ENCODE data around the gene SLC25A26.
A peak's percentile ranks its signal among the peaks of the same experiment; 100 is the strongest.

Gene SLC25A26

DNA sequence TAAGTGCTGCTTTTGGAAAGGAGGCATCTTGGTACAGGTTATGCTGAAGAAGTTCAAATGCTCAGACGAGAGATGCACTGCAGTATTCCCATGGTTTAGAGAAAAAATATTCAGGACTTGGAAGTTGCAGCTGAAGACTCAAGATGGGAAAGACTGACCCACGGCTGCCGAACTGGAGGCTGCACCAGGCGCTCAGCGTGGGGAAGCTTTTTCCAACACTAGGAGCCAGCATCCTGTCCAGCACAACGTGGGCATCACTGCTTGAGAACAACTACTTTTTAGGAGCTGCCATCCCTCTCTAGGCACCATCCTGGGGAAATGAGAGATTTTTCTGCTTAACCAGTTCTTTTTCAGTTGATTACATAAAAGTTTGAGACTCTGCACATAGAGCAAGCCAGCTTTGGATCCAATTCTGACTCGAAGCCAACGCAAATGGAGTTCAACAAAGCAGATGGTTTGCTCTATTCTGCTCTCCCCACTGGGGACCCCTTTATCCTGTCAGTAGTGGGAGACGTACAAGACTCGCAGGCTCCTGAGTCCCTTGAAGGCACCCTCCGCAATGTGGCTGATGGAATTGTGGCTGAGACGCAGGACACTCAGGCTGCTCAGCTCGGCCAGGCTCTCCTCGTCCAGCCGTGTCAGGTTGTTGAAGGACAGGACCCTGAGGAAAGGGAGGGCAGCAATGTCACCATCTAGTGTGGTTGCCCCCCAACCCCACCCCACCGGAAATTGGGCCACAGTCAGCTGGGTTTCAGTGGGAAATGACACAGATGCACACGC lies 186.2 kb downstream of the SLC25A26 start:
- H3K4me3 ChIP-seq (ENCODE audit: low read depth, low read length) = no peak overlapping the region
- no peak overlapping the region for H3K27ac ChIP-seq (ENCODE audit: low read depth, low read length)
- no peak overlapping the region for H2AFZ ChIP-seq (ENCODE audit: low read length, unreplicated experiment)
- H3K36me3 ChIP-seq (ENCODE audit: insufficient read depth, low read length) = no peaks in the 10 kb centered on the region
- H3K79me2 ChIP-seq (ENCODE audit: control insufficient read depth, insufficient read depth, low read length, unreplicated experiment) = no peaks in the 10 kb centered on the region
- H3K27me3 ChIP-seq (ENCODE audit: insufficient read depth, low read length) = no peaks in the 10 kb centered on the region
- peaks cover 9% of the 10 kb centered on the region for H3K4me1 ChIP-seq (ENCODE audit: control insufficient read depth, insufficient read depth, low read length, unreplicated experiment)

DNA sequence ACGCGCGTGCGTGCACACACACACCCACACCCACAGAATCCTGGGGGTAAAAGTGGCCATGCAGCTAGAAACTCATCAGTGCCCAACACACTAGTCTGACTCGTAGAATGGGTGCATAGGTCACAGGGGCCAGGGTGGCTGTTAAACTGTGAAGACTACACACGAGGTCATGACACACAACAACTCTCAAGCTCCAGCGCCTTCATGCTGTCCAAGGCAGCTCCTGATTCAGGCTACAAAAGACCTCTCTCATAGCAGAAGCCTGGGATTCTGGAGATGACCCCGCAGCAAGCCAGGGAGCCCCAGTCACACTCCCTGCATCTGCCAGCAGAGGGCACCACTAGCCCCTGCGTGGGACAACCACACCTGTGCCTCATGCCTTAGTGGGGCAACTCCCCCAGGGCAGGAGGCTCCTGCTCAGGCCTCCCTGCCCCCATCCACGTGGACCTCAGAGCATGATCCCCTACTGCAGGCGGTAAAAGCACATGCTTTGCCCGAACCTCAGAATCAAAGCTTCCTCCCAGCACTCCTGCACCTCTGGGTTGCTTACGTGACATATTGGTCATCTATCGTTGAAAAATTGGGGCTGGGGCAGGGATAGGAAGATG lies 186.9 kb downstream of the SLC25A26 start:
- H3K27me3 ChIP-seq (ENCODE audit: insufficient read depth, low read length) = no peaks in the 10 kb centered on the region
- no peaks in the 10 kb centered on the region for H3K36me3 ChIP-seq (ENCODE audit: insufficient read depth, low read length)
- peaks cover 9% of the 10 kb centered on the region for H3K4me1 ChIP-seq (ENCODE audit: control insufficient read depth, insufficient read depth, low read length, unreplicated experiment)
- no peak overlapping the region for H3K27ac ChIP-seq (ENCODE audit: low read depth, low read length)
- no peaks in the 10 kb centered on the region for H3K79me2 ChIP-seq (ENCODE audit: control insufficient read depth, insufficient read depth, low read length, unreplicated experiment)
- H2AFZ ChIP-seq (ENCODE audit: low read length, unreplicated experiment) = no peak overlapping the region
- H3K4me3 ChIP-seq (ENCODE audit: low read depth, low read length) = no peak overlapping the region

DNA sequence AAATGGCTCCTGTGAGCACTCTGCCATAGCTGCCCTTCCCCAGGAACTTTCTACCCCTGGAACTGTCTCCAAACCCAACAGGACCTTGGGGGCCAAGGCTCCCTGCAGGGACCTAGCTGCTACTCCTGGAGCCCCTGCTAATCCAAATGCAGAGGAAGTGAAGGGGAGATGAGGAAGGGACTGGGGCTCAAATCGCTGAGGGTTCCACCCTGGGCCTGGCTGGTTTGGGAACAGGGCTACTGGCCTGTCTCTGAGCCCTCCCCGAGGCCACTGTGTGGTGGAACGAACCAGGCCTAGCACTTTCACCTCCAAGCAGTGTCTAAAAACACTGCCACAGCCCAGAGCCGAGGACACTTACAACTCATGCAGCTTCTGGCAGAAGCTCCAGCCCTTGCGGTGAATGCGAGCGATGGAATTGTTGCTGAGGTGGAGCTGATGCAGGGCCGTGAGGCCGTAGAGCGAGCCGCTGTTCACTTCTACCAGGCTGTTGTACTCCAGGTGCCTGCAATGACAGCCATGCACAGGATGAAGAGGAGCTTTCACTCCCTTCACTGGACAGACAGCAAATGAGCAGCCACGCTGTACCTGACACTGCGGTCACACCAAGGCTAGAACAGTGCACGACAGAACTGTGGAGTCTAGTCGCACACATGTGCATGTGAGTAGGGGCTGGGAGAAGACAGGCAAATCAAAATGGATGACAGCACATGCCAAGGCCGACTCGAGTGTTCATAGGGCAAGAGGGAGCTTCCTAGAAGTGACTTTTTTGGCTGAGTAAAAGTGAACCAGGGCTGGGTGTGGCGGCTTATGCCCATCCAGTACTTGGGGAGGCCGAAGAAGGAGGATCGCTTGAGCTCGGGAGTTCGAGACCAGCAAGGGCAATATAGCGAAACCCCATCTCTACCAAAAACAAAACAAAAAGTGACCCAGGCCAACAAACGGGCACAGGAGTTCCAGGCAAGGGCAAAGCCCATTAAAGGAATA lies 189.3 kb downstream of the SLC25A26 start:
- Histone ChIP-seq H3K79me2 (ENCODE audit: control insufficient read depth, insufficient read depth, low read length, unreplicated experiment) (no peaks in the 10 kb centered on the region), H3K27ac (ENCODE audit: low read depth, low read length) (no peak overlapping the region), H3K4me3 (ENCODE audit: low read depth, low read length) (no peak overlapping the region), H2AFZ (ENCODE audit: low read length, unreplicated experiment) (no peak overlapping the region), H3K4me1 (ENCODE audit: control insufficient read depth, insufficient read depth, low read length, unreplicated experiment) (peaks cover 21% of the 10 kb centered on the region), H3K36me3 (ENCODE audit: insufficient read depth, low read length) (no peaks in the 10 kb centered on the region), H3K27me3 (ENCODE audit: insufficient read depth, low read length) (no peaks in the 10 kb centered on the region)

DNA sequence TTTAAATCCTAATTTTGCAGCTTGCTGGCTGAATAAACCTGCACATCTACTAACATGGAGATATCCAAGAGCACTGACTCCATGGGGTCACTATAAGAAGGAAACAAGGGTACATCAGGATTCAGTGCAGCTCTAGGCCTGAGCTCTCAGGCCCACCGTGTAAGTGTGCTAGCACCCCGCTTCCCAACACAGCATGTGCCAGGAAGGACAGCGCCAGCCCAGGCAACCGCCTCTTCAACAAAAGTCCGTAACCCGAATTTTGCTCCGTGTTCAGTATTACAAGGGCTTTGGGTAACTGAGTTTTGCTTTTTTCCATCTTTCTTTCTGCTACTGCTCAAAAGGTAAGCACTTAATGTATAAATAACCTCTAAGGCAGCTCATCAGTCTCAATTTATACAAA lies 190.2 kb downstream of the SLC25A26 start:
- H3K4me1 ChIP-seq (ENCODE audit: control insufficient read depth, insufficient read depth, low read length, unreplicated experiment) = peaks cover 18% of the 10 kb centered on the region
- H3K36me3 ChIP-seq (ENCODE audit: insufficient read depth, low read length) = no peaks in the 10 kb centered on the region
- H3K79me2 ChIP-seq (ENCODE audit: control insufficient read depth, insufficient read depth, low read length, unreplicated experiment) = no peaks in the 10 kb centered on the region
- H3K27me3 ChIP-seq (ENCODE audit: insufficient read depth, low read length) = no peaks in the 10 kb centered on the region
- H2AFZ ChIP-seq (ENCODE audit: low read length, unreplicated experiment) = no peak overlapping the region
- H3K27ac ChIP-seq (ENCODE audit: low read depth, low read length) = no peak overlapping the region
- H3K4me3 ChIP-seq (ENCODE audit: low read depth, low read length) = no peak overlapping the region

DNA sequence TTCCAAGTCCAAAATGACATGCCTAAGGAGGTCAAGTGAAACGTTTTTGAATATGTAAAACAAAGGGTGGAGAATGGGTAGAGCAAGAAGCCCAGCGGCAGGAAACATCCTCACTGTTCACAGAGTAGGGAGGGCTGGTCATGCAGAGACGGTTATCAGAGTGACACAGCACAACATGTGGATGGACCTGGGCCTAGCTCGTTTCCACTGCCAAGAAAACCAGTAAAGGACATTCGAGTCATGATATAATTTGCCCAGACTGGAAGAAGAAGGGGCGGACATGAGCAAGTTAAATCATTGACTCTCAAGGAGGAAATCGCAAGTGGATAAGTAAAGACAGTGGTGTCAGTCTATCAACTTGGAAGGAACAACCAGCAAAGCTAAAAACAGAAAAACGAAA lies 190.7 kb downstream of the SLC25A26 start:
- Histone ChIP-seq H3K27ac (ENCODE audit: low read depth, low read length) (no peak overlapping the region), H3K4me1 (ENCODE audit: control insufficient read depth, insufficient read depth, low read length, unreplicated experiment) (peaks cover 13% of the 10 kb centered on the region), H3K36me3 (ENCODE audit: insufficient read depth, low read length) (no peaks in the 10 kb centered on the region), H3K79me2 (ENCODE audit: control insufficient read depth, insufficient read depth, low read length, unreplicated experiment) (no peaks in the 10 kb centered on the region), H3K4me3 (ENCODE audit: low read depth, low read length) (no peak overlapping the region), H3K27me3 (ENCODE audit: insufficient read depth, low read length) (no peaks in the 10 kb centered on the region), H2AFZ (ENCODE audit: low read length, unreplicated experiment) (no peak overlapping the region)

DNA sequence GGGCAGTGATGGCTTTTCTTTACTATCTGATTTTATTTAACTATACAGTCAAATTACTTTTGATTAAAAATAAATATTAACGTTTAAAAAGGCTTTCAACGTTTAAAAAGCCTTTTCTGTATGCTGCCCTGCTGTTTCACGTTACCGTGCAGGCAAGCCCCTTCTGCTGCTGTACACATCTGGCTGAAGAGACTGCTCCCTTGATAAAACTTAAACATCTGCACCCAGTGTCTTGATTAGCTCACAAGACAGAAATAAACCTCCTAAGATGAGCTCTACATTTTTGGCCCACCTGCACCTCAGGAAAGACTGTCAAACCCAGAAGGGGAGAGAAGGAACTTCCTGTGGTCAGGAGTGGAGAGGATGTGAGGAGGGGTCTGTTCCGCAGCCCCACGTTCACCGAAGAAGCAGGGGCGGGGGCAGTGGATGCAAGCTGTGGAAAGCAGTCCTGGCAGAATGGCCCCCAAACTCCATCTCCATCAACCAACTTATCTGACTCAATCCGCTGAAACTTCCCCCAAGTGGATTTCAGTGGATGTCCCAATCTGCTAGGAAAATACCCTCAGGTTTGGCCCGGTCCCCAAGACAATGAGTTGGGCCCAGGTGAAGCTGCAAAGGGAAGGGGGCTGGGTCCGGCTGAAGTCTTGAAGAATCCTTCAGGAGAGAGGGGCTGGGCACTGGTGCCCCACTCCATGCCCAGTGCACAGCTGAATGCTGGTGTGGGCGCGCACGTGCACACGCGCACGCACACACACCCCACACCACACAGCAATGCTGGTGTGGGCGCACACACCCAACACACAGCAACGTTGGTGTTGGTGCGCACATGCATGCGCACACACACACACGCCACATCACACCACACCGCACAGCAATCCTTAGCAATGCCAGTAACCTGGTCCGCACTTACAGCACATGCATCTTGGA lies 191.4 kb downstream of the SLC25A26 start:
- H3K4me3 ChIP-seq (ENCODE audit: low read depth, low read length) = no peak overlapping the region
- H3K36me3 ChIP-seq (ENCODE audit: insufficient read depth, low read length) = no peaks in the 10 kb centered on the region
- no peak overlapping the region for H3K27ac ChIP-seq (ENCODE audit: low read depth, low read length)
- H3K4me1 ChIP-seq (ENCODE audit: control insufficient read depth, insufficient read depth, low read length, unreplicated experiment) = peaks cover 13% of the 10 kb centered on the region
- no peaks in the 10 kb centered on the region for H3K27me3 ChIP-seq (ENCODE audit: insufficient read depth, low read length)
- H3K79me2 ChIP-seq (ENCODE audit: control insufficient read depth, insufficient read depth, low read length, unreplicated experiment) = no peaks in the 10 kb centered on the region
- no peak overlapping the region for H2AFZ ChIP-seq (ENCODE audit: low read length, unreplicated experiment)

DNA sequence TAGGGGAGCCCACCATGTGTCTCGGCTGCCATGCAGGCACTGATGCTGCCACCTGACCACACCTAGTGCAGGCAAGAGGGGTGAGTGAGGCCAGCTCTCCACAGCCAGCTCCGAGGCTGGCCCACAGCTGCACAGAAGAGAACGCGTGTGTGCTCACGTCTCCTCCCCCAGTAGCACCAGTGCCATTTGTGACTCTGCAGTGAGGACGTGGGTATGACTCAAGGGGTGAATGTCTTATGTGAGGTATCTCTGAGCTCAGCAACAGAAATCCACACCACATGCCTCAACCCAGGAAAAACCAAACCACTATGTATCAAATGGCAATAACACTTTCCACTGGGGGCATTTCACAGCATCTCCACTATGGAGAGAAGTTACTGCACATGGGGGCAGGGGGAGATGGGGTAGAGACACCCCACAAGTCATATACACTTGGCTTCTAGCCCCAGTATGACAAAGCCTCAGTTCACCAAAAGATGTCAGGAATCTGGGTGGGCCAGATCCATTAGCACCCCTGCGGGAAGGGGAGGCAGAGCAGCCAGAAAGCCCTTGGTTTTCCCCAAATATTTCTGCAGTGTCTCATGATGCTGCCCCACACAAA lies 192.4 kb downstream of the SLC25A26 start:
- Histone ChIP-seq H3K4me1 (ENCODE audit: control insufficient read depth, insufficient read depth, low read length, unreplicated experiment) (peaks cover 13% of the 10 kb centered on the region), H3K27ac (ENCODE audit: low read depth, low read length) (peak overlapping the region; percentile 53), H2AFZ (ENCODE audit: low read length, unreplicated experiment) (no peak overlapping the region), H3K79me2 (ENCODE audit: control insufficient read depth, insufficient read depth, low read length, unreplicated experiment) (no peaks in the 10 kb centered on the region), H3K27me3 (ENCODE audit: insufficient read depth, low read length) (no peaks in the 10 kb centered on the region), H3K4me3 (ENCODE audit: low read depth, low read length) (no peak overlapping the region), H3K36me3 (ENCODE audit: insufficient read depth, low read length) (no peaks in the 10 kb centered on the region)

DNA sequence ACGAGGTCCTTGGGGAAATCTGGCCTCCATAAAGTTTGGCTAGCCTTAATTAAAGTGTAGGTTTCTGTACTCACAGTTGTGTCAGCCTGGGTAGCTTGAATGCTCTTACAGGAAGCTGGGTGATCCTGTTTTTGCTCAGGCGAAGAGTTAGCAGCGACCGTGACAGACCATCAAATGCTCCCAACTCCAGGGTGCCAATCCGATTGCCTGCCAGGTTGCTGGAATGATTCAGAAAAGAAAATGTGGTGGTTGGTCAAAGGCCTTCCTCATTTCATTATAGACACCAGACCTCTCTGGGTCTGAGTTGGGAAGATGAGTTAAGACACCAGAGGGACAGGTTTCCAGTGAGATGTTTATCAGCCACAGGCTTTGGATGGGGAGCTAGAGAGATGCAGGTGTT lies 194.0 kb downstream of the SLC25A26 start:
- peaks cover 13% of the 10 kb centered on the region for H3K4me1 ChIP-seq (ENCODE audit: control insufficient read depth, insufficient read depth, low read length, unreplicated experiment)
- H3K27me3 ChIP-seq (ENCODE audit: insufficient read depth, low read length) = no peaks in the 10 kb centered on the region
- H3K36me3 ChIP-seq (ENCODE audit: insufficient read depth, low read length) = no peaks in the 10 kb centered on the region
- no peak overlapping the region for H2AFZ ChIP-seq (ENCODE audit: low read length, unreplicated experiment)
- H3K27ac ChIP-seq (ENCODE audit: low read depth, low read length) = no peak overlapping the region
- H3K79me2 ChIP-seq (ENCODE audit: control insufficient read depth, insufficient read depth, low read length, unreplicated experiment) = no peaks in the 10 kb centered on the region
- no peak overlapping the region for H3K4me3 ChIP-seq (ENCODE audit: low read depth, low read length)

DNA sequence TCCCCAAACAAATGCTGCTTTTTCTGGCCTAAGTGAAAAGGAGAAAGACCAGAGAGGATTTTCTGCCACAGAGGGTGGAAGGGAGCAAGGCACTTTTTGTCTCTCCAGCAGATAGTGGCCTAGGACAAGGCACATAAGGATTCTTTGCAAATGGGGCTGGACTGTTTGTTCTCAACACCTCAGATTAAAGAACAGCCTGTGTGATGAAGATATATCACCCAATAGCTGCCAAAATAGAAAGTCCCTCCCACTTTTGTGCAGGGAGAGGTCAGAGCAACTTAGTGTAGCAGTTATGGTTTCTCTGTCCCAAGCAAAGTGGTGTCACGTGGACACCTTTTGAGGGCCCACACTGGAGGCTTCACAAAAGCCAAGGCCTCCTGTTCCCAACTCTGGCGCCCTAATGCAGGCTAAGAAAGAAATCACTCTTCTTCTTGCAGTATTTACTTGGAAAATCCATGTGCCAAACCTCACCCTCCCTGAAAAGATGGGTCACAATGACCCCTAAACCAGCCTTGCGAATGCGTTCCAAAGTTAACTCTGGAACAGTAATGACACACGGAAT lies 195.1 kb downstream of the SLC25A26 start:
- Histone ChIP-seq H3K4me1 (ENCODE audit: control insufficient read depth, insufficient read depth, low read length, unreplicated experiment) (peaks cover 13% of the 10 kb centered on the region), H3K27me3 (ENCODE audit: insufficient read depth, low read length) (no peaks in the 10 kb centered on the region), H2AFZ (ENCODE audit: low read length, unreplicated experiment) (no peak overlapping the region), H3K27ac (ENCODE audit: low read depth, low read length) (no peak overlapping the region), H3K79me2 (ENCODE audit: control insufficient read depth, insufficient read depth, low read length, unreplicated experiment) (no peaks in the 10 kb centered on the region), H3K36me3 (ENCODE audit: insufficient read depth, low read length) (no peaks in the 10 kb centered on the region), H3K4me3 (ENCODE audit: low read depth, low read length) (no peak overlapping the region)
